IPS-NIHi7 (cell line): ENCODE data around the gene SNTG2.
"Not testable (repeated sequence)": the region's sequence is repeated elsewhere in the genome, so short reads cannot be mapped to it uniquely, and the experiment has no call there.

ENCODE experiments used
- DNase-seq: peaks from one replicate; pipeline ENCODE4 v3.0.0; 2012; ENCODE audit warnings: mixed read lengths; ENCODE audit errors: extremely low spot score

SNTG2 gene

DNA sequence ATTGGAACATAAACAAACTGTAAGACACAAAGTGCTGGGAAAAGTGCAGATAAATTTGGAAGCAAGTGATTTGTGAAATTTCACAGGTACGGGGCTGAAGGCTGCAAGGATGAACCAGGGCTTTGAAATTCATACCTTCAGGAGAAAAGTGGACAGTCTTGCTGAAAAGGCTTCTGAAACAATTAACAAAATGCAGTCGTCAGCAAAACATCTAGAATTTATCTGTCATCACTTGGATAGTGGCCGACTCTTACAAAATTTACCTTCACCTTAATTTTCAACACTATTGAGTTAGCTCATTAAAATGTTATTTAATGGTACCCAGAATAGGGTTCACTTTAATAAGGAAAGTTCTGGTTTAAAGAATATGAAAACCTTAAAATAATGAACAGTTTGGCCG is 138.3 kb downstream of the SNTG2 start:
- no peak for DNase-seq

DNA sequence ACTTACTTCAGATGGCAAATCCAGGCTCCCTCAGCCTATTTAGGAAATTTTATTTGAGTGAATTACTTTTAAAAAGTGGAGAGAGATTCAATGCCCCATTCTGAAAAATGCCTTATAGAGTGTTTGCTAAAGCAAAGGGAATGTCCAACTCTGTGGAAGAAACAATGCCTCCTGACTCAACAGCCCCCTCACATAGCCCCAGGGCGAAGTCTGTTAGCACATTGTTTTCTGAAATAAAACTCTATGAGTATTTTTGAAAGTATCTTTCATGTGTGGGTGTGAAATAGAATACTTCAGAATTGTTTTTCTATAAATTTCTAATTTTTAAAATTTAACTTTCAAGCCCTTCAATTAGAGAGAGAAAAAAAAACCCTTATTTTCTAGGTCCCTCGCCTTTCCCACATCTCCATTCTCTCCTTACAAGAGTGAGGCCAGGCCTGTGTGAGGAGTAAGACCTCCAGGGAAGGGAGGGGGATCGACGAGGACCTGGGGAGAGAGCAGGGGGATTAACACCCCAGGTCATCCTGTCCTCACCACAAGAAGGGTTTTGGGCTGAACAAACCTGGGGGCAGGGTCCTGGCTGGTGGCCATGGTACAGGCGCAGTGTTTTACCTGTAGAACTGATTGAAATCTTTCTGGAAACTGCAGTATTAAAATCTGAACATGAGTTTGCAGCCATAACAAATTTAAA is 141.4 kb downstream of the SNTG2 start:
- DNase-seq: no peak

DNA sequence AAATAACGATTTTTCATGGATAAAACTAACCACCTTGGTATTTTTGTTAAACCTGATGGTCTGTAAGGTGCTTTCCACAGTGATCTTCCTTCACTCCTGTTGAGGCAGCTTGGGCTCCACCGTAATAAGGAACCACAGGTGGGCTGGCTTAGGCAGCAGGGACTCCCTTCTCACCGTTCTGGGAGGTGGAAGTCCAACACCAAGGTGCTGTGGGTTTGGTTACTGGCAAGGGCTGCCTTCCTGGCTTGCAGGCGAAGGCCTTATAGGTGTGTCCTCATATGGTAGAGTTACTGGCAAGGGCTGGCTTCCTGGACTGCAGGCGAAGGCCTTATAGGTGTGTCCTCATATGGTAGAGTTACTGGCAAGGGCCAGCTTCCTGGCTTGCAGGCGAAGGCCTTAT is 143.0 kb downstream of the SNTG2 start:
- not testable (repeated sequence) for DNase-seq

DNA sequence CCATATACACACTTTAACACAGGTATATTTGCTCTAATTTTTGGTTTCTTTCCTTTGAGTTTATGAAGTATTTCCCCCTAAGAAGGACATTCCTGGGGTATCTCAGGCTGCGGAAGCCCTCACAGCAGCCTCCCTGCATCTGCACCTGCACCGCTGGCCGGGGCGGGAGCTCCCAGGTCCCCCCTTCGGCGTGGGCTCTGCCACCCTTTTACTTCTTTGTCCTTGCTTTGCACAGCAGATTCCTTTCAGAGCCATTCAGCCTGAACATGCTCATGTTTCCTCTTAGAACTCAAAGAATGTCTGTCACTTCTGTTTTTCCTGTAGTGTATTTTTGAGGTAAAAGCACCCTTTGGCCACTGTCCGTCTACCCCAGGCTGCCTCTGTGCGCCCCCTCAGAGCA is 146.5 kb downstream of the SNTG2 start:
- no peak for DNase-seq

DNA sequence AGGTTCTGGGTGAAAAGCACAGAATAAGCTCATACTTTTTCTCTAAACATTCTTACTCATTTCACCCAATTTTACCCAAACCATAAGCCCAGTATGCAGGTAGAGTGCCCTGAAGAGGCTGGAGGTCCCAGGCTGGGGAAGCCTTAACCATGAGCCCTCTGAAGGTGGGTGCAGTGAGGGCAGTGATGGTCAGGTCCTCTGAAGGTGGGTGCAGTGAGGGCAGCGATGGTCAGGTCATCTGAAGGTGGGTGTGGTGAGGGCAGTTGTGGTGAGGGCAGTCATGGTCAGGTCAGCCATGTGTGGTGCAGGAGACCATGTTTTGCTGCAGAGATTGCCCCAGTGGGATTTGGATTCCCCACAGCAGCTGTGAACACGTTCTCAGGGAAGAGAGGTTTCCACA is 148.8 kb downstream of the SNTG2 start:
- no peak for DNase-seq

DNA sequence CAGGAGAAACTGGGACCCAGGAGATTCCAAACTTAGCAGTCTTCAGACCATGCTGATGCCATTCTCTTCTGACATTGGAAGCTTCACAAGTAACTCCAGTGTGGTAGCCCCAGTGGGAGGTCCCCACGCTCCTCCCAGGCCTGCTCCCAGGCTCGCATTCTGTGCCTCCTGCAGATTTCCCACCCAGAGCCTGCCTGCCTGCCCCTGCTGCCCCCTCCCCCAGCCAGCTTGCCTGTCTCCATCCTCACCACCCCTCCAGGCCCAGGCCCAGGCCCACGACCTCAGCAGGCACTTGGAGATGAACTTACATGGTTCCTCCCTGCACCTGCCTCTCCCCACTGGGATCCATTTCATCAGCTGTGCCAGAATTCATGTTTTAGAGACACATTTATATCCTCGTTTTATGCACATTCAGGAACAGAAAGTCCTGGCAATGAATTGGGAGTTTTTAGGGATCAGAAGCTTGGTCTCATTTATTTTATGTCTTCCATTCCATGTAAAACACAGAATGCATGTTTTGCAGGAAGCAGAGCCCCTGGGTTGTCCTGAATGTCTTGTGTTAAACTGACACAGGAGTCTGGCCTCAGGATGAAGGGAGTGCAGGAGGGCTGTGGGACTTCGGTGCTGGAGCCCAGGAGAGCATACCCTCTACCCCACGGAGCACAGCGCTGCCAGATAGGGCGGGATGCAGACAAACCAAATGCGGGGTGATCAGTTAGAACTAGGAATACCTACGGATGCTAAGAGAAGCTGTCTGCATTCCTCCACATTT is 150.5 kb downstream of the SNTG2 start:
- DNase-seq: no peak

DNA sequence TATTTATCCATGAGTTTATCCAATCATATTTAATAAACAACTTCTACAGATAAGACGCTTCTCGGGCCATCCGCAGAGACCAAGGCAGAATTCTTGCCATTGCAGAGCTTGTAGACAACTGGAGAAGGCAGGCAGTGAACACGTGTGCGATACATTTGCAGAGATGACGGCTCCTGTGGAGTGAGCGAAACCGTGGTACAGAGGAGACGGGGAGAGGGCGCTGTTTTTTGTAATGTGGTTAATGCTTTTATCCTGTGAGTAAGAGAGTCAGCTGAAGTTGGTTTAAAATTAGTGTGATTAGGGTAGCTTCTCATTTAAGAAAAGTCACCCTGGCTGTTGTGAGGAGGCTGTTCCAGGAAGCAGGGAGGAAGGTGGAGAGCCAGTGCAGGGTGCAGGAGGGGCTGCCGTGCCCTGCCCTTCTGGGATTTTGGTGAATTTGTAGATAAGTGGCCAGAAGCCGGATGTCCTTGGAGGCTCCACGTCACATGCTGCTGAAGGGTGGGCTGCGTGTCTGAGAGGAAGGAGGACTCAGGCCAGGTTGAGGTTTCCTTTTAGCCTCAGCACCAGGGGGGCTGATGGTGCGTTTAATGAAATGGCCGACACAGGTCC is 151.4 kb downstream of the SNTG2 start:
- no peak for DNase-seq

DNA sequence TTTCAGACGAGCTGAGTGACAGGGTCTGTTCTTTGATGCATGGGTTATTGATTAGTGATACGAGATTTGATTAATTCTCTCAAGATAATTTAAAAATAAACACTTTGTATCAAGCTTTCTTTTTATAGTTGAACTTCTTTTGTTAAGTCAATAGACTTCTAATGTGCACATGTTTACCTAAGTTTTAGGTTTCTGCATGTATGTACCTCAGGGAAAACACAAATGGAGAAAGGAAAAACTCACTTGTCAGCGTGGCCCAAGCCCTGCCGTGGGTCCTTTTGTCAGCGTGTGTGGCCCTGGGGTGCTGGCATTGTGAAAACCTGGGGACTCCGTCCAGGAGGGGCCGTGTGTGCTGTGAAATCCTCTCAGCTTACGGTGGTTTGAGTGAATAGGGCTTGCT is 153.7 kb downstream of the SNTG2 start:
- no peak for DNase-seq

DNA sequence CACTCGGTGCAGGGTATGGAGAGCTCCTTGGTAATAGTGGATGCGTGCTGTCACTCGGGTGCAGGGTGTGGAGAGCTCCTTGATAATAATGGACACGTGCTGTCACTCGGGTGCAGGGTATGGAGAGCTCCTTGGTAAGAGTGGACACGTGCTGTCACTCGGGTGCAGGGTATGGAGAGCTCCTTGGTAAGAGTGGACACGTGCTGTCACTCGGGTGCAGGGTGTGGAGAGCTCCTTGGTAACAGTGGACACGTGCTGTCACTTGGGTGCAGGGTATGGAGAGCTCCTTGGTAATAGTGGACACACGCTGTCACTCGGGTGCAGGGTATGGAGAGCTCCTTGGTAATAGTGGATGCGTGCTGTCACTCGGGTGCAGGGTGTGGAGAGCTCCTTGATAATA is 155.7 kb downstream of the SNTG2 start:
- DNase-seq: not testable (repeated sequence)

DNA sequence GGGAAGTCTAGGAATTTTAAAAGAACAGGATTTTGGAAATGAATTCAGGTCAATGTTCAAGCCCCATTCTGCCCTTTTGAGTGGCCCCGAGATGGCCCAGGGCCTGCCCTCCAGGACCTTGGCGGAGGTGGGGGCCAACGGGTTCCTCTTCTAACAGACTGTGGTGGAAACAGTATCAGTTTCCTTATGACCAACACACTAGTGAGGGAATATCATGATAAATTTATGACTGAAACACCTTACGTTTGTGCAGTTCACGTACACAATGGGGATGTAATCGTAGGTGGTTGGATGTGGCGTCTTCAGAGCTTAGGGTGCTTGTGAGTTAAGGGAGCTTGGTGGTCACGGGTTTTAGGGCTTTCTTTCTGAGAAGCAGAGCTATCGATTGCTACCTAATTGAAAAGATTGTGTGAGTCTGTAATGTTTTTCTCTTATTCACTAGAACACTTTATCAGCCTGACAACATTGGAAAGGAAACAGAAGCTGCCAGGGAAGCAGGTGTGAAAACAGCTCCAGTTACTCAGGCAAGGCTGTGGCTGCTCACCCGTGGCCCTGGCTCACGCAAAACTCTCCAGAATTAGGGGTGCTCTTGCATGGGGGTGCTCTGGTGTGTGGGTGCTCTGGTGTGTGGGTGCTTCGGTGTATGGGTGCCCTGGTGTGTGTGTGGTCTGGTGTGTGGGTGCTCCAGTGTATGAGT is 165.3 kb downstream of the SNTG2 start:
- DNase-seq: no peak

DNA sequence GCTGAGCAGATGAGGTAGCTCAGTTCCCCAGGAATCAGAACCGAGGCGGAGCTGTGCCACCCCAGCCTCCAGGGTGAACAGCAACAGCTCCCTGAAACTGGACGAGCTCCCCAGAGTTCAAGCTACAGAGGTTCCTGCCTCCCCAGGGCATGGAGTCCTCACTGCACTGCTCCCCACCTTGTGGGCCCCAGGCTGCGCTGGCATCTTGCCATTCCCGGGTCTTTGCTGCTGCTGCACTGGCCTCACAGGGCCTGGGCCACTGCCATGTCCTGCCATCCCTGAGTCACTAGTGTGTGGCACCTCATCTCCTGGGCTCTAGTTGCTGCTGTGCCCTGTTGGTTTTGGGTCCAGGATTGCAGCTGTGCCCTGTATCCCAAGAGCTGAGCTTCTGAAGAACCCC is 166.9 kb downstream of the SNTG2 start:
- DNase-seq: no peak

DNA sequence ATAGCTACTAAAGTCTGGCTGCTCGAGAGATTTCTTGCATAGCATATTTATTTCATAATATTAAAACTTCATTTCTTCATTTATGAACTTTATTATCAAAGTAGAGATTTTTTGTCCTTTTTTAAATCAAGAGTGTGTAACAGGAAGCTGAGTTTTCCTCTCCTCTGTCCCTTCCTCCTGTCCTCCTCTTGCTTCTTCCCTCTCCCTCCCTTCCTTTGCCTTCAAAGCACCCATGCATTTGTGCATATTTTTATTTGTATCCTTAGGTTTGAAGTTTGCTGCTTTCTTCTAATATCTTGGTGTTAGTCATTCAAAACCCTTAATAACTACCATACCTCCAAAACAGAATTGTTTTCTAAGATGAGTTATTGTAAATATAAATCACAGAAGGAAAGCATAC is 174.6 kb downstream of the SNTG2 start:
- no peak for DNase-seq

DNA sequence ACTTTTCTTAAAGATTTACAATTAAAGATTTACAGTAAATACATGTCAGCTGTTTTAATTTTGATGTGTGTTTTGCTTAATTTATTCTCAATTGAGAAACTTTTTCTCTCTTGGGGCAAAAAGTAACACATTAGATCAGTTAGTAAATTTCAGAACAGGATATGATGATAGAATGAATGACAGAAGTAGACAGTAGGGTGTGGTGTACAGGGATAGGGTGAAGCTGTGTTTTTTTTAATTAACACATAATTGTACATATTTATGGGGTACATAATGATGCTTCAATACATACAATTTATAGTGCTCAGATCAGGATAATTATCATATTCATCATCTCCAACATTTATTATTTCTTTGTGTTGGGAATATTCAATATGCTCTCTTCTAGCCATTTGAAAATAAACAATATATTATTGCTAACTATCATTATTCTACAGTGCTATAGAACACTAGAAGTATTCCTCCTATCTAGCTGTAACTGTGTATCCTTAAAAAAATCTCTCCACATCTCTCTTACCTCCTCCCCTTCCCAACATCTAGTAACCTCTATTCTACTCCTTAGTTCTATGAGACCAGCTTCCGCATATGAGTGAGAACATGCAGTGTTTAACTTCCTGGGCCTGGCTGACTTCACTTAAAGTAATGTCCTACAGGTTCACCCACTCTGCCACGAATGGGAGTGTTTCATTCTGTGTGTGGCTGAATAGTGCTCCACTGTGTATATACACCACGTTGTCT is 175.2 kb downstream of the SNTG2 start:
- no peak for DNase-seq

DNA sequence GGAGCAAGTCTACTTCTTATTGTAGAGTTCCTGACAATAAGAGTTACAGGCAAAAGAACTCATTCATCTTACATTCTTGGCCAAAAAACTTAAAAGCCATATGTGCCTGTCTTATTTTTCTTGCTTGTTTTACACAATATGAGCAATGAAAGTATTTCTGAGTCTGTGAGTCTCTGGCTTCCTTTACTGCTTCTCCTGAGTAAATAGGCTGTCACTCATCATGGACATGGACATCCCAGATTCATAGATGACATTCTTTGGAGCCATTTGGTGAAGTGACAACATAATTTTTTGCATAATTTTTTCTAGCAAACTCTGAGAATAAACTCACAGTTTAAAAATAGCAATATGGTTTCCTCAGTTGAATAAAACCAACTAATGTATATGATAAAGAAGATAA is 179.3 kb downstream of the SNTG2 start:
- DNase-seq: no peak

DNA sequence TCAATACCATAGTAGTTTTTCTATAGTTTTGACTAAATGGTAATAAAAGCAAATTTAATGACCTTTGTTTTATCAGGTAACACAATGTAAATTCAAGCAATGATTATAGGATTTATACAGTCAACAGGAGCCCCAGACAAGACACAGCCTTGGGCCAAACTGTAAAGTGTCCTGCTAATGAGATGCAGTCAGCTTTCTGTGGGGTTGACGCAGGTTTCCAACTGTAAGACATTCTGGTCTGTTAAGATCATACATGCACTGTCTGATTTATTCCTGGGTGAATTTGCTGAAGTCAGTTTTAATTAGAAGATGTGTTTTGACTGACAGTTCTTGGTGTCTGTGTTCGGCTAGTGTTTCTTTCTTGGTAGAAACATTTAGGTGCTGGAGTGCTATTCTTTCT is 180.3 kb downstream of the SNTG2 start:
- DNase-seq: no peak

DNA sequence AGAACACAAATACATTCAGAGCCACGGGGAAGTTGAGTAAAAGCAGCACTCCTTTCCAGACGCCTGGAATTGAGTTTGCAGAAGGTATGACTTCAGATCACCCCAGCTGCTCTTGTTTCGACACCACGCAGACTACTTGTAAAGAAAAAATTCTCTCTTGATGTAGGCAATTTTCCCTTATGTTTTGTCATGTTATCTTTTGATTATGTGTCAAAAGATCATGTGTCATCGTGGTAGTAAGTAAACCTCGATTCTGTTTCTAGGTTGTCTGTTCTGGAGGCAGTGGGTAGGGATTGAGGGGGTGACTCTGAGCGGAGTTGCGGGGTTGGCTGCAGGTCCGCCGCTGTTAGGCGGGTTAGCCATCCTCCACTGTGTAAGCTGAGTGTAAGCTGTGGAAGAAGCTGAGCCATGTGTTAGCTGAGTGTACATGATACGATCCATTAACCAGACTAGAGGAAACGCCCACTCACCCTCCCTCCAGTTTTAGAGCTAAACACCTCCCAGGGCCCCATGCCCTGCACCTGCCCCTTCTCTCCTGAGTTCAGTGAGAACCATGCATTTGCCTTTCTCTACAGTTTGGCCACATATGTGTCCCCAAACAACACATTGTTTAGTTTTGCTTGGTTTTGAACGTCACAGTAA is 181.8 kb downstream of the SNTG2 start:
- DNase-seq: no peak

DNA sequence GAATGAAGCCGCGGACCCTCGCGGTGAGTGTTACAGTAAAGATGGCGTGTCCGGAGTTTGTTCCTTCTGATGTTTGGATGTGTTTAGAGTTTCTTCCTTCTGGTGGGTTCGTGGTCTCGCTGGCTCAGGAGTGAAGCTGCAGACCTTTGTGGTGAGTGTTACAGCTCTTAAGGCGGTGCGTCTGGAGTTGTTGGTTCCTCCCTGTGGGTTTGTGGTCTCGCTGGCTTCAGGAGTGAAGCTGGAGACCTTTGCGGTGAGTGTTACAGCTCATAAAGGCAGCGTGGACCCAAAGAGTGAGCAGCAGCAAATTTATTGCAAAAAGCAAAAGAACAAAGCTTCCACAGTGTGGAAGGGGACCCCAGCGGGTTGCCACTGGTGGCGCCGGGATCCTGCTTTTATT is 183.2 kb downstream of the SNTG2 start:
- not testable (repeated sequence) for DNase-seq

DNA sequence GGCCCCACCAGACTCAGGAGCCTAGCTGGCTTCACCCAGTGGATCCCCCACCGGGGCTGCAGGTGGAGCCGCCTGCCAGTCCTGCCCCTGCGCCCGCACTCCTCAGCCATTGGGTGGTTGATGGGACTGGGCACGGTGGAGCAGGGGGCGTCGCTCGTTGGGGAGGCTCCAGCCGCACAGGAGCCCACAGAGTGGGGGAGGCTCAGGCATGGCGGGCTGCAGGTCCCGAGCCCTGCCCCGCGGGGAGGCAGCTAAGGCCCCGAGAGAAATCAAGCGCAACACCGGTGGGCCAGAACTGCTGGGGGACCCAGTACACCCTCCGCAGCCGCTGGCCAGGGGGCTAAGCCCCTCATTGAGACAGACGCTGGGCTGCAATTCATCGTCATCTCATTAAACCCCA is 184.0 kb downstream of the SNTG2 start:
- no peak for DNase-seq

DNA sequence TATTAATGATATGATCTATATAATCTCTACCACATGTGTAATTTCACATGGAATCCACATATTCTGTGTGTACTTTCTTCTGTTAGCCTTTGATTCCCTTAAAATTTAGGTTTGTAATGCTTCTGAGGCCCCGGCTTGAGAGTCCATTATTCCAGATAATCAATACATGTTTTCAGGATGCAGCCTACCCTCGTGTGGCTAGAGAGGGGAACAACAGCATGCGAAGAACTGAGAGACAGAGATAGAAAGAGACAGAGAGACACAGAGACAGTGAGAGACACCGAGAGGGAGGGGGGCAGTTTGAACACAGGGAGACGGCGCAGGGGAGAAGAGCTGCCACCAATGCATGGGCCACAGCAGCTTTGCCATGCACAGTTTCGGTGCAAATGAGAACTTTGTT is 185.4 kb downstream of the SNTG2 start:
- DNase-seq: peak; percentile 35

DNA sequence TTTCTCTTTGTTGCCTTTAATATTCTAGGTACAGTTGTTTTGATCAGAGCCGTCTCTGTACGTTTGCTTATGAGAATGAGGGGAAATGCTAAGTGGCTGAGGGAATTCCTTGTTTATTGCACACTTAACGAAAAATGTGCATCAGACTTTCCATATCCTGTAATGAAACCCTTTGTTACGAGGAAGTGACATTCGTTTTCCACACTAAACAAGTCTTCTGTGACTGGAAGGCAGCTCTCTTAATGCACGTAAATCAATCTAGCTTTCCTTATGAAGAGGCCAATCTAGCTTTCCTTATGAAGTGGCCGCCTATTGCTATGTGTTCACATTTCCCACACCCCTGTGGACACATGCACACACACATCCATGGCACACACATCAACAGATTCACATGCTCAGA is 186.2 kb downstream of the SNTG2 start:
- DNase-seq: no peak

DNA sequence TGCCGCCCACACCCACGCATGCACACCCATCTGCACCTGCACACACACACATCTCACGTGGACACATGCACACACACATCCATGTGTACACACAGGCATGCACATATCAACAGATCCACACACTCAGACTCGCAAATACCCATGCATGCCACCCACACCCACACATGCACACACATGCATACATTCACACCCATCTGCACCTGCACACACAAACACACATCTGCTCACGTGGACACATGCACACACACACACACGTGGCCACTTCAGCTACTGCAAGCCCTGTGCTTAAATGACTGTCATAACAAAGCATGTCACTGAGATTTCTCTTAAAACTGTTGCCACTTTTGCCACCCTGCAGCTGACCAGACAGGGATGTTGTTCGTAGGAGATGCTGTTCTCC is 186.6 kb downstream of the SNTG2 start:
- DNase-seq: no peak
